ENCODE results near the gene ANTXR1. TPM values are rescaled to one million over a fixed set of nuclear protein-coding genes. Genes with fewer than 3 reads are reported as not detected.

Gene ANTXR1
- total RNA-seq (2014; rRNA removed; shearing (Covaris generic)), result 7.1 and 8.1 TPM in 2 replicates

DNA sequence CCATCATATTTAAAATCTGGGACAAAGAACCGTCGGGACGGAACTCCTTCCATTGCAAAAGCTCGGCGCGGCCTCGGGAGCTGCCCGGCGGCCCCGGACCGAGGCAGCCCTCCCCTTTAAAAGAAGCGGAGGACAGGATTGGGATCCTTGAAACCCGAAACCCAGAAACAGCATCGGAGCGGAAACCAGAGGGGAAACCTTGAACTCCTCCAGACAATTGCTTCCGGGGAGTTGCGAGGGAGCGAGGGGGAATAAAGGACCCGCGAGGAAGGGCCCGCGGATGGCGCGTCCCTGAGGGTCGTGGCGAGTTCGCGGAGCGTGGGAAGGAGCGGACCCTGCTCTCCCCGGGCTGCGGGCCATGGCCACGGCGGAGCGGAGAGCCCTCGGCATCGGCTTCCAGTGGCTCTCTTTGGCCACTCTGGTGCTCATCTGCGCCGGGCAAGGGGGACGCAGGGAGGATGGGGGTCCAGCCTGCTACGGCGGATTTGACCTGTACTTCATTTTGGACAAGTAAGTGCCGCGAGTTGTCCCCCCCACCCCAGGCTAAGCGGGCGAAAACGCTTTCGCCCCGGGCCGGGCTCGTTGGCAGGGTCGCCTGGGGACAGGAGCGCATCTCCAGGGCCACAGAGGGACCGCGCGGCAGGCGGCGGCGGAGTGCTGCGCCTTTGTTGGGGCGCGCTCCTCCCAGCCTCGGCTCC lies at the start of gene ANTXR1:
TSS of gene ANTXR1 (plus strand) at position 38 of the 698 bp plus-strand sequence. CDS start at position 359, 321 bp downstream.
- peak; percentile 61 for DNase-seq (ENCODE audit: low spot score)
- in situ Hi-C loops (cut with HindIII; ENCODE audit: low sequenced_read_pairs), result no loop called here

DNA sequence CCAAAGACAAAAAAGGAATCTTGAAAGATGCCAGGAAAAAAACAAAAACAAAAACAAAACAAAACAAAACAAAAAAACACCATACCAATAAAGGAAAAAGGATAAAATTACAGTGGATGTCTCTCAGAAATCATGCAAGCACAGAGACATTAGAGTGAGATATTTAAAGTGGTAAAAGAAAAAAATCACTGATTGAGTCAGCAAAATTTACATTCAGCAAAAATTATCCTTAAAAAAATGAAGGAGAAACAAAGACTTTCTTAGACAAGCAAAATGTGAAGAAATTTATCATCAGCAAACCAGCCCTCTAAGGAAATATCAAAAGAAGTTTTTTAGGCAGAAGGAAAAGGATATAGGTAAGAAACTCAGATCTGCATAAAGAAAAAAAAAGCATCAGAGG lies 48.7 kb upstream of the ANTXR1 start:
- DNase-seq (ENCODE audit: low spot score), result no peak
- in situ Hi-C loops (cut with HindIII; ENCODE audit: low sequenced_read_pairs), result no loop called here

GRCh38 chr2:68968221-68968620 lies 44.8 kb upstream of the ANTXR1 start:
- in situ Hi-C loops (cut with HindIII; ENCODE audit: low sequenced_read_pairs), result no loop called here
- DNase-seq (ENCODE audit: low spot score), result no peak

DNA sequence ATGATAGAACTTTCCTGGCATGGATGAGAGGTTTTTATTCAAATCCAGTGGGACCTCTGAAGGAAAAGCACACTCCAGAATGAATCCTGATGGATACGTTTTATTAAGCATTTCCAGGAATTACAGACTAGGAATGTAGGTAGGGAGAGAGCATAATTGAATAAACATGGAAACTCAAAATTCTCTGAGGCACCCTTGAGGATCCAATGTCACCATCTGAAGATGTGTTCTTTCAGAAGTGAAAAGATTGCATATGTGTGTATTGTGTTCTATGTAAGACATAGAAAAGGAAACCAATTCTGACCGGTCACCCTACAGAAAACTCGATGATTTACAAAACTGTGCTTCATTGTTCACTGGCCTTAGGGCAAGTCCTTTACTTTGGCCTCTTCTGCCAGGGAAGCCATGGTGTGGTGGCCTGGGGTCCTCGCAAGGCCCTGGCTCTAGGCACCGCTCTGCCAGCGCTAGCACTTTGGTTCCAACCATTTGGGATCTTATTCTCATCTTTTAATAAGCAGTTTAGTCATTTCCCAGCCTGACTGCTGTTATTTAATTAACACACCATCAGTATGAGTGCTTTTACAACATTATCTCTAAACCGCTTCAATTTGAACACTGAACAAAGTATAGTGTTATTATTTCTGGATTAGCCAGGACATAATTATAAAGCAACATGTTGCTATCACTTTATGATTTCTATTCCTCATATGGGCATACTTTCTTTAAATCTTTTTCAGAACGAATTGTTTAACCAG lies 43.1 kb upstream of the ANTXR1 start:
- no peak for DNase-seq (ENCODE audit: low spot score)
- in situ Hi-C loops (cut with HindIII; ENCODE audit: low sequenced_read_pairs), result no loop called here

DNA sequence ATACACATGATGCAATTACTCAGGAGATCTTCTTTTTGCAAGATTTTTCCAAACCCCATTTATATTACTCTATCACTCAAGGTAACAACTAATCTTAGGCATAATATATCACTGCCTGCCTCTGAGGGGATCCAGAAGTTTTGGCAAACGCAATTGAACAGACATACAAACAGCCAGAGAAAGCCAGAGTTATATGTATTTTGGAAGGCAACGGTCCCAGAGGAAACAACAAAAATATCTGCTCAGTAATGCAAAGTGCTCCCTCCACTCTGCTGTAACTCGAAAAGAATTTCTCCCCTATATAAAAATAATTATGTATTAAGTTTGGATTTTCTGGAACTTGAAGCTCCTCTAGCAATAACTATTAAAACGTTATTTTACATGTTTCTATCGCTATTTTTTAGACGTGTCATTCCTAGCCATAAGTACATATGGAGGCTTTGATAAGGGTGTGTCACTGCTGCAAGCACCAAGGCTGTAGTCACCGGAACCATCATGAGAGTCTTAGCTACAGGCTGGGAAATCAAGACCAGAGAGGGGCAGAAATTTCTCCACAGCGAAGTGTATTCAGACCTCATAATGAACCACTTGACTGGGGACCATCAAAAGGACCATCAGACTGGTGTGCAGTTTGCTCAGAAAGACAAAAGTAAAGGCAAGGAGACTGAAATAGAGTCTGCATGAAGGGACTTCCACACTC lies 42.3 kb upstream of the ANTXR1 start:
- in situ Hi-C loops (cut with HindIII; ENCODE audit: low sequenced_read_pairs), result no loop called here
- no peak for DNase-seq (ENCODE audit: low spot score)

DNA sequence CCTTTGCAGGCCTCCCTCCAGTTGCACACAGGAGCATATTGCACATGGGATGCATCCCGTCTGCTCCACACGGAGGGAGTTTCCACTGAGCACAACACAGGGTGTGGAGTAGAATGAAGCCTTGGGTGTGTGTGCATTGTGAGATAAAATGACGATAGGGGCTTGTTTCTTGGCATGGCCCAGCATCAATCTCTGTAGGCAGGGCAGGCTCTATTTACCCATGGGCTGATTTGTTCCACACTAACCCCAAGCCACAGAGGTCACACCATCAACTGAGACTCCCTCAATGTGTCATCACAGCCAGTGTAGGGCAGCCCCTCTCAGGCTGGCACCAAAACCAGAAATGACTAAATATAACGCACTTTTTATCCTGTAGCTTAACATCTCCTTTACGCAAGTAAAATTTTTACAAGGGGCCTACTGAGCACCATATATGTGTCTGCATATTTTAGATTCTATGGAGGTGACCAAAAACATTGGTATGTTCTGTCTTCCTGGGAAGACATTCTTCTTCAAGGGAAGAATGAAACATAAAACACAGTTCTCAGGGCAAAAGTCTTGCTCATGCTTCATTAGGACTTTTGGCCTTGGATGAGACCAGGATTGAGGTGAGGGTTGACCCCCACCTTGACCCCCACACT lies 41.3 kb upstream of the ANTXR1 start:
- no peak for DNase-seq (ENCODE audit: low spot score)
- in situ Hi-C loops (cut with HindIII; ENCODE audit: low sequenced_read_pairs), result no loop called here

DNA sequence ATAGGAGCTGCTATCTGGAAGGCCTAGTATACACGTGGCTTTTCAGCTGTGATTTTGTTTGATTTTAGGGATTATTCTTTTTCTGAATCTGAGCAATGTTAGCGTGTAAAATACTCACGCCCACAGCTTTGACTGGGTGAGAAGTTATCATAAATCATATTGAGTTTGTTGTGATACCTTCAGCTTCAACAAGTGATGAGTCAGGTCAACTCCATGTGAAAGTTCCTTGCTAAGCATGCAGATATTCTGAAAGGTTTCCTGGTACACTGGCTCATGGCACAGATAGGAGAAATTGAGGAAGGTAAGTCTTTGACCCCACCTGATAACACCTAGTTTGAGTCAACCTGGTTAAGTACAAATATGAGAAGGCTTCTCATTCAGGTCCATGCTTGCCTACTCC lies 38.7 kb upstream of the ANTXR1 start, which contains the start of gene GKN1:
TSS of gene GKN1 (plus strand) at position 386 of the 400 bp plus-strand sequence. CDS start 42 bp downstream, outside the sequence.
- in situ Hi-C loops (cut with HindIII; ENCODE audit: low sequenced_read_pairs), result no loop called here
- no peak for DNase-seq (ENCODE audit: low spot score)

DNA sequence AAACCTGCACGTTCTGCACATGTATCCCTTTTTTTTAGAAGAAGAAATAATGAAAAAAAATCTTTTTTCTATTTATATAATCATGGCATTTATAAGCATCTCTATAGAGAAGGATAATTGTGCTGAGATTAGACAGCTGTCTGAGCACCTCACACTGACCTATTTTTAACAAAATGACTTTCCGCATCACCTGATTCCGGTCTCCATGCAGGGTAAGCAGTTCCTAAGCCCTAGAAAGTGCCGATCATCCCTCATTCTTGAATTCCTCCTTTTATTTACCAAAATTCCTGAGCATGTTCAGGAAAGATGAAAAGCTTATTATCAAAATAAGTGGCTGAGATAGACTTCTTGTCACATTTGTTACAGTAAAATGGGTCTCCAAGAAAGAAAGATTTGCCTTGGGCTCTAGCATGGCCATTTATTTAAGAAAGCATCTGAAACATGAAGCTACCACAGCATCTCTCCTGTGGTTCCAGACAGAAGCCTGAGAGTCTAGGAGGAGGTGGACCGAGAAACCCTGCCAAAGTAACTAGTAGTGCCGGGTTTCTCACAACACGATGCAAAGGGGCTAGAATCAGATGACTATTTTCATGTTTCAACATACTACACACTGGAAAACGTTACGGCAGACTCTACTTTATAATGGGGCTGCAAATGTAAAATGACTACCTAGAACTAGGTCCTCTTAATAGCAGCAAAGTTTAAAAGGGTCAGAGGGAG lies 37.9 kb upstream of the ANTXR1 start:
- in situ Hi-C loops (cut with HindIII; ENCODE audit: low sequenced_read_pairs), result no loop called here
- peak; percentile 61 for DNase-seq (ENCODE audit: low spot score)

DNA sequence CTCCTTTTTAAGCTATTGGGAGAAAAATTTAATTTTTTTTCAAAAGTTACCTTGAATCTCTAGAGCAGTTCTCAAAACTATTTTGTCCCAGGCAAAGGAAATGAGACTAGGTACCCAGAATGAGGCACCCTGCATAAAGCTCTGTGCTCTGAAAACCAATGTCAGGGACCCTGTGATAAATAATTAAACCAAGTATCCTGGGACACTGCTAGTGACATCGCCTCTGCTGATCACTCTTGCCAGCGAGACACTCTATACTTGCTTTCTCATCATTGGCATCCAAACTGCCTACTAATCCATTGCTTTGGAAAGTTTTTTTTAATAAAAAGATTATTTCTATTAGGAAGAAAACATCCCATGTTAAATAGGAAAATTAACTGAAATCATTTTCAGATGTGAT lies 37.1 kb upstream of the ANTXR1 start:
- DNase-seq (ENCODE audit: low spot score), result no peak
- in situ Hi-C loops (cut with HindIII; ENCODE audit: low sequenced_read_pairs), result no loop called here

DNA sequence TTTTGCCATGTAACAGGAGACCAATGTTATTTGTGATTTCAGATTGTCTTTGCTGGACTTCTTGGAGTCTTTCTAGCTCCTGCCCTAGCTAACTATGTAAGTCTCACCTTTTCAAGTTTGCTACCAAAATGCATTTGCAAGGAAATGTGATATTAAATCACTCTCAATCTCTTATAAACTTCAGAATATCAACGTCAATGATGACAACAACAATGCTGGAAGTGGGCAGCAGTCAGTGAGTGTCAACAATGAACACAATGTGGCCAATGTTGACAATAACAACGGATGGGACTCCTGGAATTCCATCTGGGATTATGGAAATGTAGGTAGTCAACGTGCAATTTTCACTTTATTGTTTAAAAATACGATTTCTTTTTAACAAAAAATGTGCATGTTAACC lies 35.5 kb upstream of the ANTXR1 start:
- DNase-seq (ENCODE audit: low spot score), result no peak
- in situ Hi-C loops (cut with HindIII; ENCODE audit: low sequenced_read_pairs), result no loop called here

- in situ Hi-C loops (cut with HindIII; ENCODE audit: low sequenced_read_pairs), result no loop called here
Observed at GRCh38 chr2:68978098-68978497, 34.9 kb upstream of the ANTXR1 start.

GRCh38 chr2:68980956-68981355 lies 32.0 kb upstream of the ANTXR1 start:
- in situ Hi-C loops (cut with HindIII; ENCODE audit: low sequenced_read_pairs), result no loop called here
- DNase-seq (ENCODE audit: low spot score), result no peak

More at GRCh38 chr2:68978098-68978497, 34.9 kb upstream of the ANTXR1 start:
- DNase-seq (ENCODE audit: low spot score), result no peak

DNA sequence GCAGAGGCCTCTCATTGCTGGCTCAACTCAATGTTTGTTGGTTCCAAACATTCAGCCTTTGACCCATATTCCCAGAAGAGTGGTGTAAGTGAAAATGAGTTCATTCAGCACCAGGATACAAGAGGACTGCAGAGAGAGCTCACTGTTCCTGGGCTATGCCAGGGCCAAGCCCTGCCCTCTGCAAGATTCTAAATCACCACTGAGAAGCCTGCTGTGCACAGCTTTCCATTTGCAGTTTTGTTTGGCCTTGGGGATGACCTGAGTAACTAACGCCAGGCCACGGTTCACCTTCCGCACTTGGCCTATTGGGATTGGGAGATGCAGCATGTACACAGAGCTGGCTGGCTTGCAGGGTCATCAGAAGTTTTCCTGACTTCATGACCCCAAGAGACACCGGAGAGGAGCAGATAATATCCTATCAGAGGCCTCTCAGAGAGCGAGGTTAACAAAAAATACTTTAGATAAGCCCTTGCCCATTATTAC lies 25.9 kb upstream of the ANTXR1 start:
- DNase-seq (ENCODE audit: low spot score), result peak; percentile 14
- in situ Hi-C loops (cut with HindIII; ENCODE audit: low sequenced_read_pairs), result no loop called here

DNA sequence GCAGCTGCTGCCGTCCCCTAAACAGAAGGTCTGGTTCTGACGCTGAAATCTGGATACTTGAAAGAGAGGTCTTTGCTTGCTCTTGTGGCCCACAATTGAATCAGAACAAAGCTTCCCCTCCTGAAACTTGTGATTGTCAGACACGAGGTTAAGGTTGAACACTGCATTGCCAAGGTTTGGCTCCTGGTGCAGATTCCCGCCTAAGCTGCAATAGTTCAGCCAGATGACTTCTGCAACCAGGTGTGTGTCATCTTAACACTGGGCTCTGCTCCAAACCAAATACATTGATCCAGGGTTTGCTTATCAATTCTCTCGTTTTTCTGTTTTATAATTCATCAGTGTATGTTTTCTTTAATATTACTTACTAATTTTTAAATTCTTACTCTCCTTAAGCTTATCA lies 23.9 kb upstream of the ANTXR1 start:
- in situ Hi-C loops (cut with HindIII; ENCODE audit: low sequenced_read_pairs), result no loop called here
- no peak for DNase-seq (ENCODE audit: low spot score)

DNA sequence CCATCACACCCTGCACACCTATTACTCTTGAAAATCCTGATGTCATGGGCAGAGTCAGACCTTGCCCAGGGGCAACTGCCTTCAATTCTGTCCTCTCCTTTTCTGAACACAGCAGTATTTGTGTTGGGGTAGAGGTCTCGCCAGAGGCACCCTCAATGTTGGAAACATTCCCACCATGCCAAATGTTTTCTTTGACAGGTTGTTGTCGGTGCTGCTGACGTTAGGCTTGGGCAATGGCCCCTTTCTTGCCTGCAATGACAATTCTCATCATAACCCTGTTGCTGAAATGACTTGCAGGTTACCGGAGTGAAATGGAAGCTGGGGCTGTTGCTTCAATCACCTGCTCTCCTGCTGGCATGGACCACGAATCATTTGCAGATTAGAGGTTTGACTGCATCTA lies 20.6 kb upstream of the ANTXR1 start:
- in situ Hi-C loops (cut with HindIII; ENCODE audit: low sequenced_read_pairs), result no loop called here
- DNase-seq (ENCODE audit: low spot score), result no peak

DNA sequence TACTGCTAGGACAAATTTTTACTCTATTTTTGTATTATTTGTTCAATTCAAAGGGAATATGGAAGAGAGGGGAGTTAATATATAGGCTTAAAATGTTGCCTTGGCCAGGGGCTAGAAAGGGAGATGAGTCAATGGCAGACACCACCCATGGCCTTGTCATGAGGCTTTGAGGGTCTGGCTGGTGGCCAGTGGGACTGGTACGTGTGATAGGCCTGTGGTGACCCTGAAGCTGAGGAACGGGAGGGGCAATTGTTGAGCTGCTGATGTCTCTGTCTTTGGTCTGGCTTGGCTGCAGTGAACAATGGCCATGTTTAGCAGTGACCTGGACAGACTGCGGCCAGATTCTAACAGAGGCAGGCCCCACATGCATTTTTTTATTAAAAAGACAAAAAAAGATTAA lies 20.0 kb upstream of the ANTXR1 start:
- no peak for DNase-seq (ENCODE audit: low spot score)
- in situ Hi-C loops (cut with HindIII; ENCODE audit: low sequenced_read_pairs), result no loop called here

GRCh38 chr2:68993660-68994059 lies 19.3 kb upstream of the ANTXR1 start:
- in situ Hi-C loops (cut with HindIII; ENCODE audit: low sequenced_read_pairs), result no loop called here
- DNase-seq (ENCODE audit: low spot score), result no peak

DNA sequence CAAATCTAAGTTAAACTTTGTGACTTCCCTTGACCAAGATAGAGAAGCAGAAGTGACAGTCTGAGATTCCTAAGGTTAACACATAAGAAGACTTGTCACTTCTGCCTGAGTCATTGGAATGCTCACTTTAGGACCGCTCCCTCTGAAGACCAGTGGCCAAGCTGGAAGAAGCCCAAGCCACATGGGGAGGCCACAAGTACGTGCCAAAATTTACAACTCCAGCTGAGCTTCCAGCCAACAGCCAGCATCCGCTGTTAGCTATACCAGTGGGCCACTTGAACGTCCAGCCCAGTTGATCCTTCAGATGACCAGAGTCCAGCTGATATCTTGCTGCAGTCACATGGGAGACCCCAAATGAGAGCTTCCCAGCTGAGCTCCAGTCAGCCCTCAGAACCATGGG lies 18.1 kb upstream of the ANTXR1 start:
- no peak for DNase-seq (ENCODE audit: low spot score)
- in situ Hi-C loops (cut with HindIII; ENCODE audit: low sequenced_read_pairs), result no loop called here

DNA sequence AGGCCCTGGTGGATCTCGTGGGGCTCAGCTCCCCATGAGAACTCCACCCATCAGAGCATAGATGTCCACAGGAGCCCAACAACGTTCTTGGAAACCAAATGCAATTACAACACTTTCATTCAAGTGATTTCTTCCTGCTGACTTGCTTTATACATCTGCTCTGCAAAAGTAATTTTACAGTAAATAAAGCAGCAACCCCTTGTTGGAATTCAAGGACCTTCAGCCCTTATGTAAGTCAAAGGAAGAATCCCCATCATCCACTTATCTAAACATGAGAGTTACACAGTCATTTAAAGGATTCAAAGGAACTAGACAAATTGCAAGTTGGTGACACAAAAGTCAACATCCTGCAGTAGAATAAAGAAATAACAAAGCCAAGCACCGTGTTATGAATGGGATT lies 17.1 kb upstream of the ANTXR1 start:
- no peak for DNase-seq (ENCODE audit: low spot score)
- in situ Hi-C loops (cut with HindIII; ENCODE audit: low sequenced_read_pairs), result no loop called here
